ENCODE results near the gene GTF3C1. TPM values are rescaled to one million over a fixed set of nuclear protein-coding genes. Genes with fewer than 3 reads are reported as not detected.
"Not testable (repeated sequence)": the region's sequence is repeated elsewhere in the genome, so short reads cannot be mapped to it uniquely, and the experiment has no call there.

Gene GTF3C1
- total RNA-seq, 1 experiment from 2014 or later: 46.6 TPM

GRCh38 chr16:27461483-27462171, 88.1 kb downstream of the GTF3C1 start:
- no peaks in the 10 kb centered on the region for H4K20me1 ChIP-seq (ENCODE audit: insufficient read depth, low read depth, low read length)
- H3K4me2 ChIP-seq (ENCODE audit: low read depth, low read length, poor library complexity, severe bottlenecking): no peak overlapping the region
- no peak overlapping the region for H2AFZ ChIP-seq (ENCODE audit: low read length)
- no peaks in the 10 kb centered on the region for H3K27me3 ChIP-seq (ENCODE audit: low read length)
- H3K4me1 ChIP-seq (ENCODE audit: low read length): no peaks in the 10 kb centered on the region
- no peaks in the 10 kb centered on the region for H3K79me2 ChIP-seq (ENCODE audit: low read length)
- H3K9me2 ChIP-seq (replicated peaks; ENCODE audit: insufficient read depth, low read length): no peaks in the 10 kb centered on the region
- DNase-seq: no peak
- H3K4me3 ChIP-seq (ENCODE audit: low read length): no peak overlapping the region
- H3K9ac ChIP-seq (ENCODE audit: low read length): no peak overlapping the region
- H3K36me3 ChIP-seq (ENCODE audit: insufficient read depth, low read length): peaks cover 8% of the 10 kb centered on the region; the same call in 1 of the 2 replicates
- H3K27ac ChIP-seq (ENCODE audit: low read length): no peak overlapping the region
- no peaks in the 10 kb centered on the region for H3K9me3 ChIP-seq (ENCODE audit: low read length)

DNA sequence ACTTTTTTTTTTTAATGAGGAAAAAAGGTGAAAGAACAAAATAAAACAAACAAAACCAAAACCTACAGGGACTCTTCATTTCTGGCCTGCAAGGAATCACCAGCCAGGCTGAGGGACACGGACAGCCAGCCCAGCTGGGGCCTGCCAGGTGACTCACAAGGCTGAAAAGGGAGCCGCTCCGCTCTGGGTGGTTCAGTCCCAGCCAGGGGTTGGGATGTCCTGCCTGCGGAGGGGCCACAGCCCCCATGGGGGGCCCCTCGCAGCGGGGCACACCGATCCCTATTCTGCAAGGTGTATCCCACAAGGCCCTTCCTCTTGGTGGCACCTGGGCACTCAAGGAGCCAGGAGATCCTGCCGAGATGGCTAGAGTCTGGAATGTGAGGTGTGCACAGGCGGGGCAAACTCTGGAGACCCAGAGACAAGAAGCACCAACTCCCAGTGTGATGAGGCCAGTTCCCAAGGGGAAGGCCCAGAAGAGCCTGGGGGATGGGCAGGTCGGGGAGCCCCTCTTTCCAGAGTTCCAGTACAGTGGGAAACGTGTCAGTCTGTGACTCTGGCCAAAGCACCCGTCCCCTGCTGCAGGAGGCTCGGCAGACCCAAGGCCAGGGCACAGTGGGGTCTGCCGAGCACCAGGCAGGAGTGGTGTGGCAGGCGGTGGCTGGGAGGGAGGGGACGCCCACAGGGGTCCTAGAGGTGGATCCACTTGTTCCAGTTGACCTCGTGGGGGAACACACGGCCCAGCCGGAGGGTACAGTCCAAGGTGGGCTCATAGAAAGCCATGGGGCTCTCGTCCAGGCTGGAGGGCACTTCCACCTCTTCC, 88.8 kb downstream of the GTF3C1 start:
- H3K36me3 ChIP-seq (ENCODE audit: insufficient read depth, low read length): peaks cover 4% of the 10 kb centered on the region; the same call in 1 of the 2 replicates
- H3K4me1 ChIP-seq (ENCODE audit: low read length): no peaks in the 10 kb centered on the region
- H3K27me3 ChIP-seq (ENCODE audit: low read length): no peaks in the 10 kb centered on the region
- no peak overlapping the region for H3K4me3 ChIP-seq (ENCODE audit: low read length)
- no peak for DNase-seq
- no peak overlapping the region for H3K27ac ChIP-seq (ENCODE audit: low read length)
- no peaks in the 10 kb centered on the region for H3K9me2 ChIP-seq (replicated peaks; ENCODE audit: insufficient read depth, low read length)
- H4K20me1 ChIP-seq (ENCODE audit: insufficient read depth, low read depth, low read length): no peaks in the 10 kb centered on the region
- H3K9me3 ChIP-seq (ENCODE audit: low read length): no peaks in the 10 kb centered on the region
- H3K4me2 ChIP-seq (ENCODE audit: low read depth, low read length, poor library complexity, severe bottlenecking): no peak overlapping the region
- H3K9ac ChIP-seq (ENCODE audit: low read length): no peak overlapping the region
- no peak overlapping the region for H2AFZ ChIP-seq (ENCODE audit: low read length)
- H3K79me2 ChIP-seq (ENCODE audit: low read length): no peaks in the 10 kb centered on the region

- no peak overlapping the region for H3K4me2 ChIP-seq (ENCODE audit: low read depth, low read length, poor library complexity, severe bottlenecking)
- no peaks in the 10 kb centered on the region for H3K4me1 ChIP-seq (ENCODE audit: low read length)
- H3K27me3 ChIP-seq (ENCODE audit: low read length): no peaks in the 10 kb centered on the region
- H3K36me3 ChIP-seq (ENCODE audit: insufficient read depth, low read length): 0 out of 2 replicates have a peak, but pooled peaks cover 4% of the 10 kb centered on the region
- no peaks in the 10 kb centered on the region for H3K79me2 ChIP-seq (ENCODE audit: low read length)
- H4K20me1 ChIP-seq (ENCODE audit: insufficient read depth, low read depth, low read length): no peaks in the 10 kb centered on the region
- H3K27ac ChIP-seq (ENCODE audit: low read length): no peak overlapping the region
- no peak overlapping the region for H2AFZ ChIP-seq (ENCODE audit: low read length)
- no peak overlapping the region for H3K4me3 ChIP-seq (ENCODE audit: low read length)
- no peaks in the 10 kb centered on the region for H3K9me3 ChIP-seq (ENCODE audit: low read length)
- H3K9me2 ChIP-seq (replicated peaks; ENCODE audit: insufficient read depth, low read length): no peaks in the 10 kb centered on the region
- no peak overlapping the region for H3K9ac ChIP-seq (ENCODE audit: low read length)
- no peak for DNase-seq
Measured at GRCh38 chr16:27460213-27460612, 89.5 kb downstream of the GTF3C1 start.

DNA sequence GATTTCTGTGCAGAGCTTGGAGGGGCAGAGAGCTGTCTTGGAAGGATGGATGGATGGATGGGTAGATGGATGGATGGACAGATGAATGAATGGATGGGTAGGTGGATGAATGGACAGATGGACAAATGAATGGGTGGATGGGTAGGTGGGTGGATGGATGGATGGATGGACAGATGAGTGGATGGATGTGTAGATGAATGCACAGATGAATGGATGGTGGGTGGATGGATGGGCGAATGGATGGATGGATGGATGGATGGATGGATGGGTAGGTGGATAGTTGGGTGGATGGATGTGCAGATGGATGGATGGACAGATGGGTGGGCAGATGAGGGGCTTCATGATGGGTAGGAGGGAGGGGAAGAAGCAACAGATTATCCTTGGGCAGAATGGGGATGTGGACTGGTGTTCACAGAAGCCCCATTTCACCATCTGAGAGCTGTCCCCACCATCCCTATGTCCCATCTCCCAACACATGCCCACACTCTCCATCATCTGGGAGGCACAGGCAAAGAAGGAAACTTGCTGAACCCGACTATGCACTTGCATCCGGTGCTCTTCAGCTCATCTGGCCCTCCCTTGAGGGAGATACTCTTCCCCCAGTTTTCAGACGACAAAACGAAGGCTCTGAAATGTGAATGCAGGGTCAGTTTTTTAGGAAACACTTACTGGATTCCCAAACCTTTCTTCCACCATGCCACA, 90.6 kb downstream of the GTF3C1 start:
- no peak overlapping the region for H3K27ac ChIP-seq (ENCODE audit: low read length)
- no peaks in the 10 kb centered on the region for H3K4me1 ChIP-seq (ENCODE audit: low read length)

GRCh38 chr16:27458258-27458657, 91.5 kb downstream of the GTF3C1 start:
- Histone ChIP-seq H2AFZ (ENCODE audit: low read length) (no peak overlapping the region), H3K4me3 (ENCODE audit: low read length) (no peak overlapping the region), H3K9me2 (replicated peaks; ENCODE audit: insufficient read depth, low read length) (no peaks in the 10 kb centered on the region), H3K27ac (ENCODE audit: low read length) (no peak overlapping the region), H3K9me3 (ENCODE audit: low read length) (no peaks in the 10 kb centered on the region), H4K20me1 (ENCODE audit: insufficient read depth, low read depth, low read length) (no peaks in the 10 kb centered on the region), H3K79me2 (ENCODE audit: low read length) (no peaks in the 10 kb centered on the region), H3K4me1 (ENCODE audit: low read length) (no peaks in the 10 kb centered on the region), H3K9ac (ENCODE audit: low read length) (no peak overlapping the region), H3K4me2 (ENCODE audit: low read depth, low read length, poor library complexity, severe bottlenecking) (no peak overlapping the region), H3K27me3 (ENCODE audit: low read length) (no peaks in the 10 kb centered on the region), H3K36me3 (ENCODE audit: insufficient read depth, low read length) (no peaks in the 10 kb centered on the region)
- DNase-seq: no peak

More for the DNA sequence above, 90.6 kb downstream of the GTF3C1 start:
- Histone ChIP-seq H3K9ac (ENCODE audit: low read length) (no peak overlapping the region), H3K4me2 (ENCODE audit: low read depth, low read length, poor library complexity, severe bottlenecking) (no peak overlapping the region), H3K9me3 (ENCODE audit: low read length) (no peaks in the 10 kb centered on the region), H3K79me2 (ENCODE audit: low read length) (no peaks in the 10 kb centered on the region), H3K36me3 (ENCODE audit: insufficient read depth, low read length) (no peaks in the 10 kb centered on the region), H4K20me1 (ENCODE audit: insufficient read depth, low read depth, low read length) (no peaks in the 10 kb centered on the region), H3K27me3 (ENCODE audit: low read length) (no peaks in the 10 kb centered on the region), H3K9me2 (replicated peaks; ENCODE audit: insufficient read depth, low read length) (no peaks in the 10 kb centered on the region), H2AFZ (ENCODE audit: low read length) (no peak overlapping the region), H3K4me3 (ENCODE audit: low read length) (no peak overlapping the region)
- DNase-seq: no peak

DNA sequence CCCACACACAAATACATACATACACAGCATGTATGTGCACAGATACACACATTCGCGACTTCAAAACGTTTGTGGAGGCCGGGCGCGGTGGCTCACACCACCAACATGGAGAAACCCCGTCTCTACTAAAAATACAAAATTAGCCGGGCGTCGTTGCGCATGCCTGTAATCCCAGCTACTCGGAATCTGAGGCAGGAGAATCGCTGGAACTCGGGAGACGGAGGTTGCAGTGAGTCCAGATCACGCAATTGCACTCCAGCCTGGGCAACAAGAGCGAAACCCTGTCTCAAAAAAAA, 92.2 kb downstream of the GTF3C1 start:
- not testable (repeated sequence) for DNase-seq; H3K27me3 ChIP-seq (ENCODE audit: low read length); H3K4me2 ChIP-seq (ENCODE audit: low read depth, low read length, poor library complexity, severe bottlenecking); H4K20me1 ChIP-seq (ENCODE audit: insufficient read depth, low read depth, low read length); H3K4me3 ChIP-seq (ENCODE audit: low read length); H2AFZ ChIP-seq (ENCODE audit: low read length); H3K9ac ChIP-seq (ENCODE audit: low read length); H3K9me2 ChIP-seq (replicated peaks; ENCODE audit: insufficient read depth, low read length); H3K79me2 ChIP-seq (ENCODE audit: low read length); H3K9me3 ChIP-seq (ENCODE audit: low read length); H3K4me1 ChIP-seq (ENCODE audit: low read length); H3K36me3 ChIP-seq (ENCODE audit: insufficient read depth, low read length); H3K27ac ChIP-seq (ENCODE audit: low read length)

- Histone ChIP-seq H4K20me1 (ENCODE audit: insufficient read depth, low read depth, low read length) (no peaks in the 10 kb centered on the region), H3K9me3 (ENCODE audit: low read length) (no peaks in the 10 kb centered on the region), H2AFZ (ENCODE audit: low read length) (no peak overlapping the region), H3K27me3 (ENCODE audit: low read length) (no peaks in the 10 kb centered on the region), H3K4me3 (ENCODE audit: low read length) (no peak overlapping the region), H3K79me2 (ENCODE audit: low read length) (no peaks in the 10 kb centered on the region), H3K9me2 (replicated peaks; ENCODE audit: insufficient read depth, low read length) (no peaks in the 10 kb centered on the region), H3K36me3 (ENCODE audit: insufficient read depth, low read length) (no peaks in the 10 kb centered on the region), H3K9ac (ENCODE audit: low read length) (no peak overlapping the region), H3K4me1 (ENCODE audit: low read length) (peaks cover 4% of the 10 kb centered on the region), H3K27ac (ENCODE audit: low read length) (no peak overlapping the region), H3K4me2 (ENCODE audit: low read depth, low read length, poor library complexity, severe bottlenecking) (no peak overlapping the region)
- DNase-seq: no peak
Measured at GRCh38 chr16:27455700-27456099, 94.0 kb downstream of the GTF3C1 start.

DNA sequence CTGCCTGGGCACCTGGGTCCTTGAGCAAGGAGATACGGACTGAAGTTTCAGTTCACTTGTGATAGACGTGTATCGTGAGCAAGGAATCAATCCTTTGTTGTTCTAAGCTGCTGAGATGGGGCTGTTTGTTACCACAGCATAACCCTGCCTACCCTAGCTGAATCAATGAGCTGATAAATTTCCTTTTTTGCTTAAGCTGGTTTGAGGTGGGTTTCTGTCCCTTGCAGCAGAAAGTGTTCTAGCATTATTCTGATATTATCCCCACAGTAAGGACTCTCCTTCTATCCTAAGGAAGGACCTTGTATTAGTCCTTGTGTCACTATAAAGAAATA, 96.3 kb downstream of the GTF3C1 start:
- Histone ChIP-seq H4K20me1 (ENCODE audit: insufficient read depth, low read depth, low read length) (no peaks in the 10 kb centered on the region), H3K27ac (ENCODE audit: low read length) (no peak overlapping the region), H2AFZ (ENCODE audit: low read length) (no peak overlapping the region), H3K79me2 (ENCODE audit: low read length) (no peaks in the 10 kb centered on the region), H3K9me3 (ENCODE audit: low read length) (no peaks in the 10 kb centered on the region), H3K4me1 (ENCODE audit: low read length) (peaks cover 11% of the 10 kb centered on the region), H3K27me3 (ENCODE audit: low read length) (no peaks in the 10 kb centered on the region), H3K36me3 (ENCODE audit: insufficient read depth, low read length) (no peaks in the 10 kb centered on the region), H3K9me2 (replicated peaks; ENCODE audit: insufficient read depth, low read length) (no peaks in the 10 kb centered on the region), H3K9ac (ENCODE audit: low read length) (no peak overlapping the region), H3K4me3 (ENCODE audit: low read length) (no peak overlapping the region), H3K4me2 (ENCODE audit: low read depth, low read length, poor library complexity, severe bottlenecking) (no peak overlapping the region)
- no peak for DNase-seq
